GM12878 (cell line): ENCODE data around the gene DIS3L2. TPM values are rescaled to one million over a fixed set of nuclear protein-coding genes. Genes with fewer than 3 reads are reported as not detected.

Source experiments
- ATAC-seq: fragments of 200-7000 bp; cut with Tn5 transposase; 3 replicates; pipeline ENCODE4 v1.9.1; 2020; ENCODE audit warnings: mild to moderate bottlenecking, moderate library complexity
- BruUV-seq: library from RNA; stranded (reverse); fragments of 400-500 nt; replicated peaks from 2 replicates; lab custom pipeline; 2021; lab: Mats Ljungman, UMichigan
- CTCF ChIA-PET: fragments of 300-600 bp; sonication (Branson Sonifier 250); formaldehyde crosslinking; extraction: SDS; loops from one replicate; lab custom pipeline; 2021; ENCODE audit warnings: inconsistent platforms; lab: Yijun Ruan, JAX
- POLR2A ChIA-PET: fragments of 350-600 bp; formaldehyde crosslinking; extraction: SDS; loops from one replicate; lab custom pipeline; 2021; ENCODE audit warnings: inconsistent platforms; lab: Charles Lee
- RAD21 ChIA-PET: fragments of 300-600 bp; sonication (Branson Sonifier 250); formaldehyde crosslinking; loops from one replicate; lab custom pipeline; 2023; ENCODE audit warnings: antibody characterized with exemption; ENCODE audit not compliant: unreplicated experiment; lab: Charles Lee
- SMC1A ChIA-PET: fragments of 300-600 bp; sonication (Branson Sonifier 250); formaldehyde crosslinking; loops from one replicate; lab custom pipeline; 2023; ENCODE audit not compliant: unreplicated experiment, uncharacterized antibody; lab: Charles Lee
- DNase-seq: peaks from one replicate; pipeline ENCODE4 v3.0.0-alpha.2; 2011; ENCODE audit warnings: low read depth, low spot score
- FAIRE-seq: peaks from 3 replicates; lab custom pipeline; 2011; peaks lifted over from hg19 to GRCh38; lab: Jason Lieb, UNC
- H2AFZ ChIP-seq: 2 replicates; pipeline ENCODE4 v1.6.0; 2011; ENCODE audit warnings: low read depth, low read length, control low read depth; ENCODE audit not compliant: control insufficient read depth
- H3K27ac ChIP-seq: 2 replicates; pipeline ENCODE4 v1.5.1; 2011; ENCODE audit warnings: control low read depth; ENCODE audit not compliant: control insufficient read depth, insufficient read depth
- H3K27me3 ChIP-seq, 2 experiments: replicated peaks in 1 of 2; 2 replicates each; pipeline versions ENCODE4 v1.6.0 to v1.6.1; 2011; ENCODE audit warnings: low read length in 1 of 2; ENCODE audit not compliant: control insufficient read depth in 2 of 2, insufficient read depth in 2 of 2
- H3K36me3 ChIP-seq, 2 experiments: 2 replicates each; pipeline ENCODE4 v1.5.1; 2011; ENCODE audit warnings: low read length in 1 of 2; ENCODE audit not compliant: control insufficient read depth in 2 of 2, insufficient read depth in 2 of 2
- H3K4me1 ChIP-seq: 2 replicates; pipeline ENCODE4 v1.6.1; 2011; ENCODE audit warnings: mild to moderate bottlenecking, low read length, moderate library complexity, mixed read lengths; ENCODE audit not compliant: control insufficient read depth, insufficient read depth
- H3K4me2 ChIP-seq: 2 replicates; pipeline ENCODE4 v1.6.0; 2011; ENCODE audit warnings: control low read depth; ENCODE audit not compliant: control insufficient read depth, insufficient read depth
- H3K4me3 ChIP-seq: fragments of 200-600 bp; sonication (generic); 2 replicates; pipeline ENCODE4 v1.5.1; 2016
- H3K79me2 ChIP-seq: 2 replicates; pipeline ENCODE4 v1.6.0; 2011; ENCODE audit warnings: low read length; ENCODE audit not compliant: control insufficient read depth, insufficient read depth
- H3K9ac ChIP-seq: 2 replicates; pipeline ENCODE4 v1.8.0; 2011; ENCODE audit warnings: low read length, control low read depth, mixed read lengths; ENCODE audit not compliant: control insufficient read depth, insufficient read depth
- H3K9me3 ChIP-seq: replicated peaks from 3 replicates; pipeline ENCODE4 v1.5.1; 2011; ENCODE audit warnings: mild to moderate bottlenecking, low read length; ENCODE audit not compliant: control insufficient read depth, insufficient read depth
- H4K20me1 ChIP-seq: 2 replicates; pipeline ENCODE4 v1.6.0; 2011; ENCODE audit not compliant: control insufficient read depth, insufficient read depth
- EP300 ChIP-seq, 2 experiments: fragments of 150-350 bp in 1 of 2; IDR thresholded peaks; 2 replicates each; pipeline ENCODE4 v1.6.1; 2011 to 2012; ENCODE audit warnings: low read depth in 2 of 2, low read length in 2 of 2, borderline replicate concordance in 1 of 2, improper control_type of control experiment in 1 of 2, inconsistent platforms in 1 of 2; ENCODE audit not compliant: control insufficient read depth in 1 of 2
- HDGF ChIP-seq: fragments of 450-650 bp; IDR thresholded peaks from 2 replicates; pipeline ENCODE4 v1.6.1; 2016; ENCODE audit warnings: antibody characterized with exemption
- MEF2A ChIP-seq: IDR thresholded peaks from 2 replicates; pipeline ENCODE4 v1.6.1; 2011; ENCODE audit warnings: low read depth, mild to moderate bottlenecking, low read length, moderate library complexity; ENCODE audit not compliant: insufficient read depth
- NFYB ChIP-seq: IDR thresholded peaks from 2 replicates; pipeline ENCODE4 v1.6.1; 2011; ENCODE audit warnings: low read depth, mild to moderate bottlenecking, low read length, improper control_type of control experiment, moderate library complexity; ENCODE audit not compliant: insufficient read depth
- RAD21 ChIP-seq: IDR thresholded peaks from 2 replicates; pipeline ENCODE4 v1.6.1; 2011; ENCODE audit warnings: mild to moderate bottlenecking, low read depth, low read length, moderate library complexity; ENCODE audit not compliant: insufficient read depth
- RBBP5 ChIP-seq: fragments of 200-600 bp; sonication (generic); conservative IDR thresholded peaks from 2 replicates; pipeline ENCODE4 v1.6.1; 2016
- RFX5 ChIP-seq: IDR thresholded peaks from 2 replicates; pipeline ENCODE4 v1.6.1; 2011; ENCODE audit warnings: low read depth, low read length, improper control_type of control experiment
- SREBF1 ChIP-seq: IDR thresholded peaks from 2 replicates; pipeline ENCODE4 v1.6.1; 2012; ENCODE audit warnings: mild to moderate bottlenecking, low read length
- STAT3 ChIP-seq: IDR thresholded peaks from 2 replicates; pipeline ENCODE4 v1.6.1; 2011; ENCODE audit warnings: low read depth, low read length, improper control_type of control experiment
- SUPT20H ChIP-seq: IDR thresholded peaks from 2 replicates; pipeline ENCODE4 v1.6.1; 2011; ENCODE audit warnings: low read depth, mild to moderate bottlenecking, low read length, moderate library complexity, borderline replicate concordance; ENCODE audit not compliant: control insufficient read depth
- WGBS: methylation state at CpG from one replicate; pipeline ENCODE4 v1.1.6; 2016; ENCODE audit warnings: low lambda C conversion rate; ENCODE audit not compliant: insufficient replicate concordance, insufficient coverage; ENCODE audit errors: missing lambda C conversion rate; 5-methylcytosine and 5-hydroxymethylcytosine counted together
- in situ Hi-C: fragments of 300-500 bp; cut with MboI; formaldehyde crosslinking; loops from 9 replicates; pipeline ENCODE4 v1.14.3; 2018; ENCODE audit warnings: mixed read lengths
- intact Hi-C: fragments of 100-400 bp; cut with micrococcal nuclease; formaldehyde crosslinking; loops from one replicate; pipeline ENCODE4 v1.14.2; 2022; ENCODE audit not compliant: unreplicated experiment
- polyA plus RNA-seq, 11 experiments: library from polyadenylated mRNA; depleted of rRNA in 4 of 11; unstranded in 6 of 11; stranded (reverse) in 5 of 11; fragments of >200 nt; fragmentation: Nextera tagmentation in 4 of 11; fragmentation: Illumina TruSeq in 1 of 11; extraction: Ambion mirVana in 4 of 11; extraction: Trizol in 1 of 11; gene quantifications; 1 replicate in 1 of 11; 2 replicates in 10 of 11; pipeline versions ENCODE4 v1.2.1 to v1.2.3, GENCODE V29; 2011 to 2016; ENCODE audit warnings: inconsistent platforms in 2 of 11, missing spikeins in 2 of 11, low read depth in 1 of 11
- total RNA-seq, 4 experiments: library from RNA; depleted of rRNA in 3 of 4; stranded (reverse); fragments of >200 nt in 3 of 4; fragmentation: Illumina TruSeq in 1 of 4; extraction: Trizol in 1 of 4; gene quantifications; 2 replicates each; pipeline versions ENCODE4 v1.2.1 to v1.2.3, GENCODE V29; 2013 to 2021
- TF ChIP-seq, protein P1 (sequence below): fragments of 450-650 bp; IDR thresholded peaks from 2 replicates; pipeline ENCODE4 v1.6.1; 2016; ENCODE audit warnings: mild to moderate bottlenecking
- TF ChIP-seq, protein P2 (sequence below): fragments of 450-650 bp; IDR thresholded peaks from 2 replicates; pipeline ENCODE4 v1.6.1; 2016; ENCODE audit warnings: mild to moderate bottlenecking

The DIS3L2 gene
- total and polyA plus RNA-seq, 10 of the 15 experiments (the other 5 are each of a cell fraction or from before 2014, with no cell fraction given): 3.5 to 27.1 (median 16.0) TPM

GRCh38 chr2:232307854-232308253 lies 346.3 kb downstream of the DIS3L2 start:
- BruUV-seq: no TSS peak
- Histone ChIP-seq H3K9me3 (no peaks in the 10 kb centered on the region), H3K4me3 (no peak overlapping the region), H3K9ac (no peak overlapping the region), H3K79me2 (no peaks in the 10 kb centered on the region), H3K4me1 (no peaks in the 10 kb centered on the region), H4K20me1 (no peaks in the 10 kb centered on the region), H3K27me3 (no peaks in the 10 kb centered on the region), H3K27ac (no peak overlapping the region), H2AFZ (no peak overlapping the region), H3K4me2 (no peak overlapping the region), H3K36me3 (no peaks in the 10 kb centered on the region; a peak in 3 of 4 replicates)
- RAD21 ChIA-PET: no interaction called here
- intact Hi-C loops (no loop called here), in situ Hi-C loops (no loop called here)
- ATAC-seq (no peak), FAIRE-seq (no peak), DNase-seq (no peak)
- SMC1A ChIA-PET: interaction anchor here (1.1 kb wide), 2 partner anchors 10 to 17 kb away, joined by 3 read pairs; no protein-coding TSS in a partner anchor
- no peak for TF ChIP-seq RBBP5
- no peak for TF ChIP-seq RAD21
- no peak for TF ChIP-seq HDGF
- TF ChIP-seq RFX5: no peak
- TF ChIP-seq, protein P1, sequence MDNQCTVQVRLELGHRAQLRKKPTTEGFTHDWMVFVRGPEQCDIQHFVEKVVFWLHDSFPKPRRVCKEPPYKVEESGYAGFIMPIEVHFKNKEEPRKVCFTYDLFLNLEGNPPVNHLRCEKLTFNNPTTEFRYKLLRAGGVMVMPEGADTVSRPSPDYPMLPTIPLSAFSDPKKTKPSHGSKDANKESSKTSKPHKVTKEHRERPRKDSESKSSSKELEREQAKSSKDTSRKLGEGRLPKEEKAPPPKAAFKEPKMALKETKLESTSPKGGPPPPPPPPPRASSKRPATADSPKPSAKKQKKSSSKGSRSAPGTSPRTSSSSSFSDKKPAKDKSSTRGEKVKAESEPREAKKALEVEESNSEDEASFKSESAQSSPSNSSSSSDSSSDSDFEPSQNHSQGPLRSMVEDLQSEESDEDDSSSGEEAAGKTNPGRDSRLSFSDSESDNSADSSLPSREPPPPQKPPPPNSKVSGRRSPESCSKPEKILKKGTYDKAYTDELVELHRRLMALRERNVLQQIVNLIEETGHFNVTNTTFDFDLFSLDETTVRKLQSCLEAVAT: no peak
- TF ChIP-seq NFYB: no peak
- TF ChIP-seq MEF2A: no peak
- no peak for TF ChIP-seq SREBF1
- TF ChIP-seq EP300 (IDR thresholded peaks at IDR 0.05; ENCODE audit: borderline replicate concordance in 1 of 2, control insufficient read depth in 1 of 2, low read depth in 2 of 2, low read length in 2 of 2): no peak
- no peak for TF ChIP-seq SUPT20H
- TF ChIP-seq STAT3: no peak
- TF ChIP-seq, protein P2, sequence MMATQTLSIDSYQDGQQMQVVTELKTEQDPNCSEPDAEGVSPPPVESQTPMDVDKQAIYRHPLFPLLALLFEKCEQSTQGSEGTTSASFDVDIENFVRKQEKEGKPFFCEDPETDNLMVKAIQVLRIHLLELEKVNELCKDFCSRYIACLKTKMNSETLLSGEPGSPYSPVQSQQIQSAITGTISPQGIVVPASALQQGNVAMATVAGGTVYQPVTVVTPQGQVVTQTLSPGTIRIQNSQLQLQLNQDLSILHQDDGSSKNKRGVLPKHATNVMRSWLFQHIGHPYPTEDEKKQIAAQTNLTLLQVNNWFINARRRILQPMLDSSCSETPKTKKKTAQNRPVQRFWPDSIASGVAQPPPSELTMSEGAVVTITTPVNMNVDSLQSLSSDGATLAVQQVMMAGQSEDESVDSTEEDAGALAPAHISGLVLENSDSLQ: no peak
- POLR2A ChIA-PET: interaction anchor here (0.6 kb wide), 1 partner anchor 411 kb away, joined by 3 read pairs; no protein-coding TSS in a partner anchor
- WGBS: 74% methylated on average over 3 of the region's 3 CpGs
- CTCF ChIA-PET: interaction anchor here (0.9 to 2.5 kb wide), 2 partner anchors 15 to 77 kb away, joined by 3 to 18 read pairs; no protein-coding TSS in a partner anchor
